ENCODE measurements around the gene NKX1-2. TPM values are rescaled to one million over a fixed set of nuclear protein-coding genes. Genes with fewer than 3 reads are reported as not detected.

Gene NKX1-2
- total RNA-seq, 1 donor from 2014 or later = 0.59 TPM

- Mint-ChIP-seq H3K27ac (ENCODE audit: unreplicated experiment) (no peak overlapping the region), H3K36me3 (ENCODE audit: unreplicated experiment) (no peaks in the 10 kb centered on the region), H3K4me1 (ENCODE audit: low read depth, unreplicated experiment) (no peaks in the 10 kb centered on the region), H3K27me3 (ENCODE audit: unreplicated experiment) (no peaks in the 10 kb centered on the region), H3K4me3 (ENCODE audit: unreplicated experiment) (no peak overlapping the region), H3K9me3 (ENCODE audit: unreplicated experiment) (peaks cover 1% of the 10 kb centered on the region)
- TF ChIP-seq, protein P1, sequence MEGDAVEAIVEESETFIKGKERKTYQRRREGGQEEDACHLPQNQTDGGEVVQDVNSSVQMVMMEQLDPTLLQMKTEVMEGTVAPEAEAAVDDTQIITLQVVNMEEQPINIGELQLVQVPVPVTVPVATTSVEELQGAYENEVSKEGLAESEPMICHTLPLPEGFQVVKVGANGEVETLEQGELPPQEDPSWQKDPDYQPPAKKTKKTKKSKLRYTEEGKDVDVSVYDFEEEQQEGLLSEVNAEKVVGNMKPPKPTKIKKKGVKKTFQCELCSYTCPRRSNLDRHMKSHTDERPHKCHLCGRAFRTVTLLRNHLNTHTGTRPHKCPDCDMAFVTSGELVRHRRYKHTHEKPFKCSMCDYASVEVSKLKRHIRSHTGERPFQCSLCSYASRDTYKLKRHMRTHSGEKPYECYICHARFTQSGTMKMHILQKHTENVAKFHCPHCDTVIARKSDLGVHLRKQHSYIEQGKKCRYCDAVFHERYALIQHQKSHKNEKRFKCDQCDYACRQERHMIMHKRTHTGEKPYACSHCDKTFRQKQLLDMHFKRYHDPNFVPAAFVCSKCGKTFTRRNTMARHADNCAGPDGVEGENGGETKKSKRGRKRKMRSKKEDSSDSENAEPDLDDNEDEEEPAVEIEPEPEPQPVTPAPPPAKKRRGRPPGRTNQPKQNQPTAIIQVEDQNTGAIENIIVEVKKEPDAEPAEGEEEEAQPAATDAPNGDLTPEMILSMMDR (IDR thresholded peaks at IDR 0.05; ENCODE audit: partially characterized antibody, unreplicated experiment) = no peak
- no peak for DNase-seq
Measured at GRCh38 chr10:124402273-124402672, 47.6 kb downstream of the NKX1-2 start.

- H3K9me3 Mint-ChIP-seq (ENCODE audit: unreplicated experiment) = peaks cover 1% of the 10 kb centered on the region
- H3K27ac Mint-ChIP-seq (ENCODE audit: unreplicated experiment) = no peak overlapping the region
- no peaks in the 10 kb centered on the region for H3K27me3 Mint-ChIP-seq (ENCODE audit: unreplicated experiment)
- H3K36me3 Mint-ChIP-seq (ENCODE audit: unreplicated experiment) = no peaks in the 10 kb centered on the region
- TF ChIP-seq, protein P1 (IDR thresholded peaks at IDR 0.05; ENCODE audit: partially characterized antibody, unreplicated experiment) = no peak
- H3K4me3 Mint-ChIP-seq (ENCODE audit: unreplicated experiment) = no peak overlapping the region
- H3K4me1 Mint-ChIP-seq (ENCODE audit: low read depth, unreplicated experiment) = no peaks in the 10 kb centered on the region
- DNase-seq = no peak
Measured at GRCh38 chr10:124401633-124402032, 48.2 kb downstream of the NKX1-2 start.

Other genes starting within 250 kb of the NKX1-2 start
- gene OAT, start 31.1 kb downstream of the NKX1-2 start, total RNA-seq (ENCODE audit: unreplicated experiment) = 49.2 TPM
- 6.0 TPM for gene LHPP, start 11.8 kb upstream of the NKX1-2 start, total RNA-seq (ENCODE audit: unreplicated experiment)

Measured in glutamatergic neuron (in vitro differentiated cells).